Measurements from ENCODE around the gene FNBP1L. TPM values are rescaled to one million over a fixed set of nuclear protein-coding genes. Genes with fewer than 3 reads are reported as not detected.

Gene FNBP1L
- total RNA-seq, 1 experiment from 2014 or later: 72.7 TPM

DNA sequence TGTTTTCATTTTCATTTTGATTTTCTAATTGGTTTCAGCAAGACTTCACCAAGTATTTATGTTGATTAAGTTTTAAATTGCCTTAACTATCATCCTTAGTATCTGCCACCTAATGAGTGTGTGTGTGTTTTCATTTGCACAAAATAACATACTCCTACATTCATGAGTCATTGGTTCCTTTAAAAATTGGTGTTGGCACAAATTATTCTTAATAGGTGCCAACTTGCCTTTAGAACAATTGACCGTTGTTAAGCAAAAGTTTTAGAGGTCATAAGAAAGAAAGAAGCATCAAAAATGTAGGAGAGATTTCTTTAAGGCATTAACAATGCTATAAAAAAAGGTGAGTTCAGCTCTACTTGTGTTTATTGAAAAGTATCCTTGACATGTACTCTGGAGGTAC lies 77.5 kb downstream of the FNBP1L start:
- peaks cover 28% of the 10 kb centered on the region for H3K36me3 Mint-ChIP-seq (ENCODE audit: insufficient read depth, unreplicated experiment)
- H3K27ac Mint-ChIP-seq (ENCODE audit: unreplicated experiment): no peak overlapping the region
- H3K9me3 Mint-ChIP-seq (ENCODE audit: low read depth, unreplicated experiment): no peaks in the 10 kb centered on the region
- intact Hi-C loops (cut with micrococcal nuclease; ENCODE audit: unreplicated experiment): no loop called here
- TF ChIP-seq, protein P1, sequence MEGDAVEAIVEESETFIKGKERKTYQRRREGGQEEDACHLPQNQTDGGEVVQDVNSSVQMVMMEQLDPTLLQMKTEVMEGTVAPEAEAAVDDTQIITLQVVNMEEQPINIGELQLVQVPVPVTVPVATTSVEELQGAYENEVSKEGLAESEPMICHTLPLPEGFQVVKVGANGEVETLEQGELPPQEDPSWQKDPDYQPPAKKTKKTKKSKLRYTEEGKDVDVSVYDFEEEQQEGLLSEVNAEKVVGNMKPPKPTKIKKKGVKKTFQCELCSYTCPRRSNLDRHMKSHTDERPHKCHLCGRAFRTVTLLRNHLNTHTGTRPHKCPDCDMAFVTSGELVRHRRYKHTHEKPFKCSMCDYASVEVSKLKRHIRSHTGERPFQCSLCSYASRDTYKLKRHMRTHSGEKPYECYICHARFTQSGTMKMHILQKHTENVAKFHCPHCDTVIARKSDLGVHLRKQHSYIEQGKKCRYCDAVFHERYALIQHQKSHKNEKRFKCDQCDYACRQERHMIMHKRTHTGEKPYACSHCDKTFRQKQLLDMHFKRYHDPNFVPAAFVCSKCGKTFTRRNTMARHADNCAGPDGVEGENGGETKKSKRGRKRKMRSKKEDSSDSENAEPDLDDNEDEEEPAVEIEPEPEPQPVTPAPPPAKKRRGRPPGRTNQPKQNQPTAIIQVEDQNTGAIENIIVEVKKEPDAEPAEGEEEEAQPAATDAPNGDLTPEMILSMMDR (IDR thresholded peaks at IDR 0.05; ENCODE audit: unreplicated experiment): no peak
- no peak overlapping the region for H3K4me3 Mint-ChIP-seq (ENCODE audit: low read depth, unreplicated experiment)
- no TSS peak for BruUV-seq (replicated peaks)
- no peaks in the 10 kb centered on the region for H3K27me3 Mint-ChIP-seq (ENCODE audit: unreplicated experiment)
- no peak for DNase-seq
- H3K4me1 Mint-ChIP-seq (ENCODE audit: low read depth, unreplicated experiment): peaks cover 16% of the 10 kb centered on the region
- CTCF ChIA-PET: no interaction called here

DNA sequence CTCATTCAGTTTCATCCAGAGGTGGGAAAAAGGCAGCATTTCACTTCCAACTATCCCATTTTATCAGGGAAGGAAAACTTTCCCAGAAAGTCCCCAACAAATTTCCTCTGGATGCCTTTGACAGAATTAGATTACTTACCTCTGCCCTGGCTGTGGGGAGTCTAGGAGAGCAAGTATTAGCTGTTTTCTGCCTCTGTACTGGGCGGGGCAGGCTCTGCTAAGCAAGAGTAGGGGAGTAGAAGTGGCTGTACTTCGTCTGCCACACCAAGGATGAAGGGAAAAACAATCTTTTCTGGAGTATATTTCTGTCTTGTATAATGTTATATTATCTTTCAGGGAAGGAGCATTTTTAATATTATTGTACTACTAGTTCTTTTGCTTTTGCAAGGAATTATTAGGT lies 78.5 kb downstream of the FNBP1L start:
- peaks cover 21% of the 10 kb centered on the region for H3K4me1 Mint-ChIP-seq (ENCODE audit: low read depth, unreplicated experiment)
- no peaks in the 10 kb centered on the region for H3K27me3 Mint-ChIP-seq (ENCODE audit: unreplicated experiment)
- no peak overlapping the region for H3K27ac Mint-ChIP-seq (ENCODE audit: unreplicated experiment)
- no peak for DNase-seq
- TF ChIP-seq, protein P1 (IDR thresholded peaks at IDR 0.05; ENCODE audit: unreplicated experiment): no peak
- CTCF ChIA-PET: no interaction called here
- no peaks in the 10 kb centered on the region for H3K9me3 Mint-ChIP-seq (ENCODE audit: low read depth, unreplicated experiment)
- intact Hi-C loops (cut with micrococcal nuclease; ENCODE audit: unreplicated experiment): no loop called here
- H3K36me3 Mint-ChIP-seq (ENCODE audit: insufficient read depth, unreplicated experiment): peaks cover 31% of the 10 kb centered on the region
- H3K4me3 Mint-ChIP-seq (ENCODE audit: low read depth, unreplicated experiment): no peak overlapping the region
- BruUV-seq (replicated peaks): no TSS peak

DNA sequence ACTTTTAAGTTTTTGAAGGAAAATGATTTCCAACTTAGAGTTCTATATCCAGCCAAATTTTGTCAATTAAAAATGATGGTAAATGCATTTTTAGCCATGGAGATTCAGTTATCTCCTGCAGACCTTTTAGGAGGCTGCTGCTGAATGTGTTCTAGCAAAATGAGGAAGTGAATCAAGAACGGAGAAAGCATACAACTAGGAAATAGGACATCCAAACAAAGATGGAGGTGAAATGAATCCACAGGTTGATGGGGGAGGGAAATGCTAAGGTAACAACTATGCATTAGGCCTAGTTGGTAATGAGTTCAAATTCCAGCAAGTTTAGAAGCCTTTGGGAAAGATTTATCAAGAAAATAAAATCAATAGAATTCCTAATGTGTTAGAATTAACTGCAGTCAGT lies 80.5 kb downstream of the FNBP1L start:
- Mint-ChIP-seq H3K4me3 (ENCODE audit: low read depth, unreplicated experiment) (no peak overlapping the region), H3K9me3 (ENCODE audit: low read depth, unreplicated experiment) (no peaks in the 10 kb centered on the region), H3K4me1 (ENCODE audit: low read depth, unreplicated experiment) (peaks cover 24% of the 10 kb centered on the region), H3K27me3 (ENCODE audit: unreplicated experiment) (no peaks in the 10 kb centered on the region), H3K36me3 (ENCODE audit: insufficient read depth, unreplicated experiment) (peaks cover 26% of the 10 kb centered on the region), H3K27ac (ENCODE audit: unreplicated experiment) (no peak overlapping the region)
- CTCF ChIA-PET: no interaction called here
- BruUV-seq (replicated peaks): no TSS peak
- DNase-seq: no peak
- TF ChIP-seq, protein P1 (IDR thresholded peaks at IDR 0.05; ENCODE audit: unreplicated experiment): no peak
- intact Hi-C loops (cut with micrococcal nuclease; ENCODE audit: unreplicated experiment): no loop called here

DNA sequence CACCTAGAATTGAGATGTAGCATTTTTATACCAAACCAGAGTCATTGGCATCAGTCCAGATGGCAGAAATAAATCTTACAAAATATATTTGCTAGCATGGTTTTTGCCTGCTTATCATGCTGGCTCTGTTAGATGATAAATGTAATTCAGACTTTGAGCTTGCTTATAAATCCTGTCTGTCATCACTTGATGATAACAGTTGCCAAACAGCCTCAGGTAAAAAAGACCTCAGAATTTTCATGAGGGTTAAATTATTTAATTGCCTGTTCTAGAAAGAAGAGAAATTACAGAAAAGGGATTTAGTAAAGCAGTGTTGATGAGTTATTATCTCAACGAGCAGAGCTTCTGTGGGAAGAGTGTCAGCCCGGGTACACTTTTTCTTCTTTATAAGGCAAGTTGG lies 83.3 kb downstream of the FNBP1L start:
- CTCF ChIA-PET: no interaction called here
- peak overlapping the region; percentile 10 for H3K27ac Mint-ChIP-seq (ENCODE audit: unreplicated experiment)
- peaks cover 12% of the 10 kb centered on the region for H3K4me1 Mint-ChIP-seq (ENCODE audit: low read depth, unreplicated experiment)
- no peaks in the 10 kb centered on the region for H3K27me3 Mint-ChIP-seq (ENCODE audit: unreplicated experiment)
- H3K4me3 Mint-ChIP-seq (ENCODE audit: low read depth, unreplicated experiment): no peak overlapping the region
- DNase-seq: no peak
- intact Hi-C loops (cut with micrococcal nuclease; ENCODE audit: unreplicated experiment): no loop called here
- H3K36me3 Mint-ChIP-seq (ENCODE audit: insufficient read depth, unreplicated experiment): peaks cover 13% of the 10 kb centered on the region
- no TSS peak for BruUV-seq (replicated peaks)
- H3K9me3 Mint-ChIP-seq (ENCODE audit: low read depth, unreplicated experiment): no peaks in the 10 kb centered on the region
- TF ChIP-seq, protein P1 (IDR thresholded peaks at IDR 0.05; ENCODE audit: unreplicated experiment): no peak
